ENCODE results near the gene ZNF398.
"Not testable (repeated sequence)": the region's sequence is repeated elsewhere in the genome, so short reads cannot be mapped to it uniquely, and the experiment has no call there.

Gene ZNF398, protein sequence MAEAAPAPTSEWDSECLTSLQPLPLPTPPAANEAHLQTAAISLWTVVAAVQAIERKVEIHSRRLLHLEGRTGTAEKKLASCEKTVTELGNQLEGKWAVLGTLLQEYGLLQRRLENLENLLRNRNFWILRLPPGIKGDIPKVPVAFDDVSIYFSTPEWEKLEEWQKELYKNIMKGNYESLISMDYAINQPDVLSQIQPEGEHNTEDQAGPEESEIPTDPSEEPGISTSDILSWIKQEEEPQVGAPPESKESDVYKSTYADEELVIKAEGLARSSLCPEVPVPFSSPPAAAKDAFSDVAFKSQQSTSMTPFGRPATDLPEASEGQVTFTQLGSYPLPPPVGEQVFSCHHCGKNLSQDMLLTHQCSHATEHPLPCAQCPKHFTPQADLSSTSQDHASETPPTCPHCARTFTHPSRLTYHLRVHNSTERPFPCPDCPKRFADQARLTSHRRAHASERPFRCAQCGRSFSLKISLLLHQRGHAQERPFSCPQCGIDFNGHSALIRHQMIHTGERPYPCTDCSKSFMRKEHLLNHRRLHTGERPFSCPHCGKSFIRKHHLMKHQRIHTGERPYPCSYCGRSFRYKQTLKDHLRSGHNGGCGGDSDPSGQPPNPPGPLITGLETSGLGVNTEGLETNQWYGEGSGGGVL

DNA sequence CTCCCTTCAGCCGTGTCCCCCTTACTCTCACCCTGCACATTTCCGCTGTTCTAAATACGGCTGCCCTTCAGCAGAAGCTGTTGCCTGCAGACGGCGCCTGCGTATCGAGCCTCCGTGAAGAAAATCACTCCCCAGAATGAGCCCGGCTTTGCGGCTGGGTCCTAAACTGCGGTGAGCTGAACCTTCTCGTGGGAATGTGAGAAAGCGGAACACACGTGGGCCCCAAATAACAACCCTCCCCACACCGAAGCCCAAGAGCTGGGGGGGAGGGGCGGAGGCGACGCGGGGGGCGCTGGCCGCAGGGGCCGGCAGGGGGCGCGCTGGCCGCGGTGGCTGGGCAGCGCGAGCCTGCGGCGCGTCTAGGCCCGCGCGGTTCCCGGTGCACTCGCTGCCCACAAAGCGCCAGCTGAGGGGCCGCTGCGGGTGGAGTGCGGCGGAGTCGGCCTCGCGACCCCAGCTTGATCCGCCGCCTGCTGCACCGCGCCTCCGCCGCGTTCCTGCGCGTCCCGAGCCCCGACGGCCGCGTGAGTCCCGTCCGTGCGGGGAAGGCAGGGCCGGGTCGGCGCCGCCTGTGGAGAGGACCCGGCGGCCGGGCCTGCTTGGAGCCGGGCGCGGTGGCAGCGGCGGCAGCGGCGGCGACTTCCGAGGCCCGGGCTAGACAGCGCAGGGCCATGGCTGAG lies at the start of gene ZNF398:
Gene ZNF398 (plus strand): TSS at position 382 of the 680 bp plus-strand sequence. CDS start 290 bp downstream, at position 672.
- DNase-seq, result peak; percentile 88

DNA sequence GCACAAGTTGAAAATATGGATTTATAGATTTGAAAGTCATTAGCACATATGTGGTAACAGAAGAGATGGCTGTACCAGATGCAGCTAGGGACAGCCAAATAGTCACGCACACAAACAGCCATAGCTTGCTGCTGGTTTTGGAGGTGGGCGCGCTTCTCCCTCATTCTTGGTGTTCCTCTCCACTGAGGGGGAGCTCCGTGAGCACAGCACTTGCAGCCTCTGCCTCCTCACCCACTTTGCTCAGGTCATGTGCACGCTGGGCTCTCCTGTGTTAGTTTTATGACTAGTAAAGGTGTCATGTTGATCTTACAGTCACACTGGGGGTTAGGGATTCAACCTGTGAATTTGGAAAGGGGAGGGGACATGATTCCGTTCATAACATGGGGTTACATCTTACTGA lies 48.2 kb upstream of the ZNF398 start:
- no peak for DNase-seq

DNA sequence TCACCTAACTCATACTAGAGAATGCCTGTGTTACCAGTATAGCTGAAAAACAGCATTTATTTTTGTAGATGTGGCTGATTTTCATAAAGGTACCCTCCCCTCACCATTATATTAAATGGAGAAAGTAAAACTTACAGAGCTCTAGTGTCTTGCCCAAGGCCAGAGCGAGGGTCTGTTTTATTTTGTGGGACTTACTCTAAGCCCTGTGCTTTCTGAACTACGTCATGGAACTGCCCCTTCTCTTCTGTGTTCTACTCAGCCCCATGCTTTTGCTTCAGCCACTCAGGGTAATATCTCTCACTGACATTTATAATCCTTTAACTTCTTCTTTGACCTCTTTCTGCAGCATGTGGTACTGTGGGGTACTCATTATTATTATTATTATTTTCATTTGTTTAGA lies 46.4 kb upstream of the ZNF398 start:
- no peak for DNase-seq

DNA sequence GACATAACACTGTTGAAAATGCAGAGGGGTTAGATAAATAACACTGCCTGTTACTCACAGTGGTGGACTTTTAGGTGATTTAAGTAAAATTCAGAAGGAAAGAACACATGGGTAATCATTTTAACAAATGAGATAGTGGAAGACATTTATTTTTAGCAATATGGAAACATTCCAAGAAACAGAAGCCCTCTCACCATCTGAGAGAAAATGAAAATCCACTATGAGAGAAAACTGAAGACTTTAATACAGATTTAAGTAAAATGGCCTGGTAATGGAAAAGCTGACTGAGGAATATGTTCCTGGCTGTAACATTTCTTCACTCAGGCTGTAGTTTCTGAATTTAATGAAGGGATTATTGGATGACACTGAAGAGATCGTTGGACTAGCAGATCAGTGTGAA lies 44.6 kb upstream of the ZNF398 start:
- no peak for DNase-seq

DNA sequence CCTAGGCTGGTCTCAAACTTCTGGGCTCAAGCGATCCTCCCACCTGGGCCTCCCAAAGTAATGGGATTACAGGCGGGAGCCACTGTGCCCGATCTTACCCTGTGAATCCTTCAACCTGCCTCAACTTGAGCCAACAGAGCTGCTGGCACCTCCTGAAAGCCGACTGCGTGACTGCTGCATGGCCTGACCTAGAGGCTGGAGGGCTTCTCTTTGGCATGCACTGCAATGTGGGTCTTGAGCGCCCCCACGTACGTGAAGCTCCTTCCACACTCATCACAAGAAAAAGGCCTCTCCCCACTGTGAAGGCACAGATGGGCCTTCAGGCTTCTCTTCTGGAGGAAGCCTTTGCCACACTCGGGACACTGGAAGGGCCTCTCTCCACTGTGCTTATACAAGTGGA lies 43.8 kb upstream of the ZNF398 start:
- DNase-seq, result no peak

DNA sequence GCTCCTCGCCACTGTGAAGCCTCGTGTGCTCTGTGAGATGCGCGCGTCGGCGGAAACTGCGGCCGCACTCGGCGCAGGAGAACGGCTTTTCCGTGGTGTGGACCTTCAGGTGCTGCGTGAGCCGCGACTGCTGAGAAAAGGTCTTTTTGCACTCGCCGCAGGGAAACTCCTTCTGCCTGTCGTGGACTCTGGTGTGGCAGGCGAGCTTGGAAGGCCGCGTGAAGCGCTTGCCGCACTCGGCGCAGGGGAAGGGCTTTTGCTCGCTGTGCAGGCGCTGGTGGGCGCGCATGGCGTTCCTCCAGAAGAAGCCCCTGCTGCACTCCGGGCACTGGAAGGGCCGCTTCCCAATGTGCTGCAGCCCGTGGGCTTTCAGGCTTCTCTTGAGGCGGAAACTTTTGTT lies 43.0 kb upstream of the ZNF398 start:
- DNase-seq, result no peak

DNA sequence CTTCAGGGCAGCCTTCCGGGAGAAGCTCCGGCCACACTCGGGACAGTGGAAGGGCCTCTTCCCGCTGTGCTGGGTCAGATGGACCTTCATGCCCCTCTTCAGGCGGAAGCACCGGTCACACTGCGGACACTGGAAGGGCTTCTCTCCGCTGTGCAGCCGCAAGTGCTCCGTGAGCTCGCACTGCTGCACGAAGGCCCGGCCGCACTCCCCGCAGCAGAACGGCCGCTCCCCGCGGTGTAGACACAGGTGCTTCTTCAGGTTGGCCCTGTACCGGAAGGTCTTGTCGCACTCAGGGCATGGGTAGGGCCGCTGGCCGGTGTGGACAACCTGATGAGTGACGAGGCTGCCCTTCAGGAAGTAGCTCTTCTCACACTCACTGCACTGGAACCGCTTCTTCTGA lies 42.5 kb upstream of the ZNF398 start:
- DNase-seq, result no peak

DNA sequence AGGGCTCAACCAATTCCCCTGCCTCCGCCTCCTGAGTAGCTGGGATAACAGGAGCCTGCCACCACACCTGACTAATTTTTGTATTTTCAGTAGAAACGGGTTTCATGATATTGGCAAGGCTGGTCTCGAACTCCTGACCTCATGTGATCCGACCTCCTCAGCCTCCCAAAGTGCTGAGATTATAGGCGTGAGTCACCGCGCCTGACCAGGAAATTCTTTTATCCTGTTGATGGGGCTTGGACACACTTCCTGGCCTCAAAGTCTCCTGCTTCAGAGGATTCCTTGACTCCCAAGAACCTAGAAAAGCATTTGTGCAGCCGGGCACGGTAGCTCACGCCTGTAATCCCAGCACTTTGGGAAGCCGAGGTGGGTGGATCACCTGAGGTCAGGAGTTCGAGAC lies 37.3 kb upstream of the ZNF398 start:
- no peak for DNase-seq

DNA sequence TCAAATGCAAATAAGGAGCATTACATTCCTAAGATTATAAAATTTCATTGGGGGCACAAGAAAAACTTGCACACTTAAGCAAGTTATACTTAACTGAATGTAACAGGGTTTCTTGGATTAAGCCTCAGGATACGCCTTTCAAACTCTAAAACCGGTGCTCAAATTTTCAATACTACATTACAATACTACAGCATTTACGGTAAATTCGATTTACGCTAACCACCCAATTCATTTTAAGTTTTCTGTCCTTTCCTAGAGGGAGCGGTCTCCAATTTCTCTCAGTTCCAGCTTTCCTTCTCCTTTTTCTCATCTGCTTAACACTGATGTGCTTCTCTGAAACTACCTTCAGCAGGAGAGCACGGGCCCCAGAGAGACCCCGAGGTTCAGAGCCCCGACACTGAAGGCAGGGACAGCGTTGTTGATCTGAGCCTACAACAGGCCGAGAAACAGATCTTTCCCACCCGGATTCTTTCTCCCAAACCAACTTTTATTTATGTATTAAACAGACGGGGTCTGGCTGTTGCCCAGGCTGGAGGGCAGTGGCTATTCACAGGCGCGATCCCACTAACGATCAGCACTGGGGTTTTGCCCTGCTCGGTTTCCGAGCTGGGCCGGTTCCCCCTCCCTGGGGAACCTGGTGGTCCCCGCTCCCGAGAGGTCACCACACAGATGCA lies 21.9 kb upstream of the ZNF398 start:
- DNase-seq, result no peak

DNA sequence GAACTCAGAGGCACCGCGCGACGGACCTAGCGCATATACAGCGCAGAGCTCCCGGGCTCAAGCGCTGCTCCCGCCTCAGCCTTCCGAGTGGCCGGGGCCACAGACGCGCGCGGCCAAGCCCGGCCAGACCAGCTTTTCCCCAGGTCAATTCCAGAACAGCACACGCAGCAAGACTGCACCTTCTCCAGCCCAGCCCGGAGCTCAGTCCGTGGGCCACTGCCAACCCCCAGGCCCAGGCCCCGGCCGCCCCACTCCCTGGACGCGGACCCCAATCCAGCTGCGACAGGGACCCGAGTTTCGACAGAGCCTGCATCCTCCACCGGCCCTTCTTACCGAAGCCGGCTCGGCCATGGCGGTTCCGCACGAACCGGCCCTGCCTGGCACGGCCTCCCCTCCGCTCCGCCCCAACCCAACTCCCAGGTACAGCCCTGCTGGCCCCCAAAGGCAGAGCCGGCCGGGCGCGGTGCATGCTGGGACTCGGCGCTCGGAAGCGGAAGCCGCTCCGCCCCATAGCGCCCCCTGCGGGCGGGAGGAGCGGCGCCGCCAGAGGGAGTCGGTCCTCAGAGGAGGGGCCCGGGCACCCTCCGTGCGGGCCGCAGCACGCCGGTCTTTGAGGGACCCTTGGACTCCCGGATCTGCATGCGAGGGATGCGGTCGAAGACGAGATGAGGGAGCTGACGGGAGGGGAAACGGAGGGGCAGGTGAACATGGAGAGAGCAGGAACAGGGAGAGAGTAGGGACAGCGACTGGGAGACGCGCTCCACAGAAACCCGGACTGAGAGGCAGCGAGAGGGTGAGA lies 21.2 kb upstream of the ZNF398 start, which contains the start of gene ZNF425:
Gene ZNF425 (minus strand): TSS at position 462 of the 799 bp plus-strand sequence. CDS start 111 bp downstream, at position 351.
- DNase-seq, result peak; percentile 92

DNA sequence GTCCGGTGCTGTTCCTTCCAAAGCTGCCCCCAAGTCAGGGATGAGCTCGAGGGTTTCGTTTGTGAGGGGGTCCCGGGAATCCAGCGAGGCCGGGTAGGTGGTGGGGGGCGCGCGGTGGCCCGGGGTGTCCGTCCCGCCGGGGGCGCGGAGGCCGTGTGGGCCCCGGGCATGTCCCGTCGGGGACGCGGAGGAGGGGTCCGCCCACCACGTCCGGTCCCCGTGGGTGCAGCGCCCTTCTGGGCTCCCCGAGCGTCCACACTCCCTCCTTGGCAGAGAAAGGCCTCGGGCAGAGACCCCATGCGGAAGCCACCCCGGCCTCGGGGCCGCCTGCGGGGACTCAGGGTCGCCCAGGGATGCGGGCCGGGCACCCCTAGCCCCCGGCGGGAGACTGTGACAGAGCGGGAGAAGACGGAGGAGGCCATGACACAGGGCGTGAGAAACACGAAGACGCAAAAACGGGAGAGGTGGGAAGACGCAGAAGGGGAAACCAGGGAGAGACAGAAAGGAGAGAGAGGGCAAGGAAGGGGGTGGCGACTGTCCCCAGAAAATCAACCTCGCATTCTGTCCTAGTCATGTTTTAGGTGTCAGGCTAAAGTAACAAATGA lies 20.5 kb upstream of the ZNF398 start:
- peak; percentile 53 for DNase-seq

DNA sequence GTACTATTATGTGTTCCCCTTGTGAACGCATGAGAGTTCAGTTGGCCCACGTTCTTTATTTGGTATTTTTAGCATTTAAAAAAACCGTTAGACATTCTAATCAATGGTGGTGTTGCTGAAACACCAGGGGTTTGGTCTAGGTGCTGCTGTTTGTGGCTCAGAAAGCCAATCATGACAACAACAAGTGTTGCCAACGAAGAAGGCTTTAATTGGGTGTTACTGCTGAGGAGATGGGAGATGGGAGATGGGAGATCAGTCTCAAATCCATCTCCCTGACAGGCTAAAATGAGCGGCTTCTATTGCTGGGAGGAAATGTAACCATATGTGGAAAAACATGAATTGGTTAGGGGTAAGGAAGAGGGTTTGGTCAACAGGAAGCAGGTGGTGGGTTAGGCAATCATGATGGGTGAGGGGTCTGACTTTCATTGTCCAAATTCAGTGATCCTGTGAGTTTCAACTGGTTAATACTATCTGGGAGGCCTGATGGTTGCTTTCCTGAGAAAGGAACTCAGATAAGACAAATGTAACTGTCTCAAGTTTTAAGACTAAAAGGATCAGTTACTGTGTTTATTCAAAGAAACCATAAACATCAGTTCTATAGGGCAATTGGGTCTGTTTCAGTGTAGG lies 16.6 kb upstream of the ZNF398 start:
- no peak for DNase-seq

DNA sequence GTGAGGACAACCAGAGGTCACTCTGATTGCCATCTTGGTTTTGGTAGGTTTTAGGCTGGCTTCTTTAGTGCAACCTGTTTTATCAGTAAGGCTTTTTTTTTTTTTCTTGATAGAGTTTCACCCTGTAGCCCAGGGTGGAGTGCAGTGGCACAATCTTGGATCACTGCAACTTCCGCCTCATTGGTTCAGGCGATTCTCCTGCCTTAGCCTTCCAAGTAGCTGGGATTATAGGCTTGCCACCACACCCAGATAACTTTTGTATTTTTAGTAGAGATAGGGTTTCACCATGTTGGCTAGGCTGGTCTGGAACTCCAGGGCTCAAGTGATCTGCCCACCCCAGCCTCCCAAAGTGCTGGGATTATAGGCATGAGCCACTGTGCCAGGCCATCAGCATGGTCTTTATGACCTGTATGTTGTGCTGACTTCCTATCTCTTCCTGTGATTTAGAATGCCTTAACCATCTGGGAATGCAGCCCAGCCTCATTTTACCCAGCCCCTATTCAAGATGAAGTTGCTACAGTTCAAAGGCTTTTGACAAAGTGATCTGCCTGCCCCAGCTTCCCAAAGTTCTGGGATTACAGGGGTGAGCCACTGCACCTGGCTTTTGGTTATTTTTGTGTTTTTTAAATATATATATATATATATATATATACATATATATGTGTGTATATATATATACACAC lies 14.1 kb upstream of the ZNF398 start:
- DNase-seq, result no peak

DNA sequence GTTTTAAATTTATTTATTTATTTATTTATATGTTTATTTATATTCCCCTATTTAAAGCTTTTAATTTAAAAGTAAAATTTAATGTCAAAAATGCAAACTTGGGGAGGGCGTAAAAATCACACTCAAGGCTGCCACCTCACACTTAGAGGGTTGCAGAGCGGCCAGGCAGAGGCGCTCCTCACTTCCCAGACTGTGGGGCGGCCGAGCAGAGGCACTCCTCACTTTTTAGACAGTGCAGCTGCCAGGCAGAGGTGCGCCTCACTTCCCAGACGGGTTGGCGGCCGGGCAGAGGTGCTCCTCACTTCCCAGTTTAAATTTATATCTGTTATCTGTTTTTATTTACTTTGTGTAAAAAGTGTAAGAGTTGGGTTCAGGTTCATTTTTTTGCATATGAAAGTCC lies 11.1 kb upstream of the ZNF398 start:
- DNase-seq, result no peak

DNA sequence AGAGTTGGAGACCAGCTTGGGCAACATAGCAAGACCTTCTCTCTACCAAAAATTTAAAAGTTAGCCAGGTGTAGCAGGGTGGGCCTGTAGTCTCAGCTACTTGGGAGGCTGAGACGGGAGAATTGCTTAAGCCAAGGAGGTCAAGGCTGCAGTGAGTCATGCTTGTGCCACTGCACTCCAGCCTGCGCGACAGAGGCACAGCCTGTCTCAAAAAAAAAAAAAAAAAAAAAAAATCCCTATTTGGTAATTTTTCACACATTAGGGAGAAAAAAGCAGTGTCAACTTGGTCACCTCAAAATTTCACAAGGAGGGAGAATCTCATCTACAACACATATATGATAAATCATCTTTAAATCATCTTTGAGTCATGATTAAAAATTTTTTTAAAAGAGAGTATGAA lies 6.4 kb upstream of the ZNF398 start:
- no peak for DNase-seq

DNA sequence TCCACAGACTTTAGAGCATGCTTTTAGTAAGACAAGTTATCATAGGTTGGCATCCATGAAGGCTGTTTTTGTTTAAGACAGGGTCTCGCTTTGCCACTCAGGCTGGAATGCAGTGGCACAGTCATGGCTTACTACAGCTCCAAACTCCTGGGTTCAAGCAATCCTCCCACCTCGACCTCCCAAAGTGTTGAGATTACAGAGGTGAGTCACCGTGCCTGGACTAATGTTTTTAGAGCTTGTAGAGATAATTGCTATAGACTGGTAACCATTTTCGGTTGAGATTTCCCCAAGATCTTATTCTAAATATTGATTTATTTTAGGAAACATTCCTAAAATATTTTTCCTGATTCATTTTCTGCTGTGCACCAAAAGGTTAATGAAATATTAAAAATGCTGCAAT lies 5.4 kb upstream of the ZNF398 start:
- no peak for DNase-seq

DNA sequence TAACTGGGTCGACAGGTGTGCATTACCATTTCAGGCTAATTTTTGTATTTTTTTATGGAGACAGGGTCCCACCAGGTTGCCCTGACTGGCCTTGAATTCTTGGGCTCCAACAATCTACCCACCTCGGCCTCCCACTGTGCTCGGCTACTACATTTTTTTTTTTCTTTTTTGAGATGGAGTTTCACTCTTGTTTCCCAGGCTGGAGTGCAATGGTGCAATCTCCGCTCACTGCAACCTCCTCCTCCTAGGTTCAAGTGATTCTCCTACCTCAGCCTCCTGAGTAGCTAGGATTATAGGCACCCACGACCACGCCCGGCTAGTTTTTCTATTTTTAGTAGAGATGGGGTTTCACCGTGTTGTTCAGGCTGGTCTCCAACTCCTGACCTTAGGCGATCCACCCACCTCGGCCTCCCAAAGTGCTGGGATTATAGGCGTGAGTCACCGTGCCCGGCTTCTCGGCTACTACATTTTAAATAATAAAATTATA lies 2.8 kb upstream of the ZNF398 start:
- DNase-seq, result not testable (repeated sequence)

DNA sequence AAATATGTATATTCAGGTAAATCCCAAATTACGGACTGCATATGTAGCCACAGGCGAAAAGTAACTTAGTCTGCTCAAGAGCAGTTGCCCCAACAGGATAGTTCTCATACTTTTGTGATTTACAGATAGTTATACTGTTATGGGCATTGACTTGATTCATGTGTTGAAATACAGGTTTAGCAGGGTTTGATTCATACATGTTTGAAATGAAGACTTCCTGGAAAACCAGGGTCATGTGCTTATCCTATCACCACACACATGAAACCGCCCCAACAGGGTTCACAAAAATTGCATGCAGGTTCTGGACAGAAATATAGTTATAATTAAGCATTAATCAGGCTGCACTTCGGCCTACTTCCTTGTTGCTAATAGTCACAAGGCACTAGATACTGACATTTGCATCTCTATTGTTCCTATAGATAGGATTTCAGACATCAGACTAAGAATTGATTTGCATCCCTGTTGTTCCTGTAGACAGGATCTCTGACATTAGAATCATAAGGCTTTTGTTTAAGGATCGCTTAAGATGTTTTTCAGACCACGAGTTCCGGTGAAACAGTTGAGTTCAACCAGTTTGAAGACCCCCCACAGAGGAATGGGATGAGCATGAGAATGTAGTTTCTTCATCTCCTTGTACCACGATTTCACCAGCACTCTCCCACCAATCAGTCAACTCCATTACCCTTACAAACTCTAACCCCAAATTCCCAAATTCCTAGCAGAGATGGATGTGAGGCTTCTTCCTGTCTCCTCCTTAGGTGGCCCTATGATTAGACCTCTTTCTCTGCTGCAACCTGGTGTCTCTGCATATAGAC lies 2.0 kb upstream of the ZNF398 start:
- no peak for DNase-seq

DNA sequence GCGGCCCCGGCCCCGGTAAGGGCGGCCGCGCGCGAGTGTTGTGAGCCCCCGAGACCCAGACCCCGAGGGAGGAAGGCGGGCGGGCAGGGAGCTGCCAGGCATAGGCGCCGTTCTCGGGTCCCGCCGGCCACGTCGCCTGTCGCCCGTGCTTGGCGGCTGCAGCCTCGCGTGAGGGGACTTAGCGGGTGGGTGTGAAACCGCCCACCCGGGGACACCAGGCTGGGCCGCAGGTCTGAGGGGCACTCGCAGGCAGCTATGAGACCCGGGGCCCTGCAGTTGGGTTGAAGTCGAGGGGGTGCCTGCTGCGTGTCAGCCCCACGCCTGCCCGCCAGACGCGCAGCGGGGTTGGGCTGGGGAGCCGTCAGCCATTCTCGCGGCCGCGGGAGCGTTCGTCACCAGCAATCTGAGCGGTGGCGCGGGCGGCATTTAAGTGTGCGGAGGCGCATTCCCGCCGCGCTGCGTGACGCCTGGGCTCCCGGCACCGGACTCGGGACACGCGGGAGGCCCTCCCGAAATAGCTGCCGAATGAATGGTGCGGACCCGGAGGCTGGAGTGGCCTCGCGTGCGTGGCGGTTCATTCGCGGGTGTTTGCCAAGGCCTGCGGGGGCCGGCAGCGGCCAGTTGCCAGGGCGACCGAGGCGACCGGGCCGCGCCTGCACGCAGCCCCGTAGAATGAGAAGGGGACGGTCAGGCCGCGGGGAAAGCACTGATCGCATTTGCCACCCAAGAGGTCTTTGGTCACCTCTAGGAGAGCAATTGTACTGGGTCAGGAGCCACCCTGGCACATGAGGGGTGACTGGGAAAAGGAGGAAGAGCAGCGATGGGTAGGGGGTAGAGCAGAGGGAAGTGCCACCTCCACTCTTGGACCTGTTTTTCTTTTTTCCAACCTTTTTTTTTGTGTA lies 750 bp downstream of the ZNF398 start:
- DNase-seq, result peak; percentile 55

Data from CD4-positive, alpha-beta T cell treated with Interleukin-15 for 1 hour (primary cell).